Body of pancreas (tissue), 4 donors: ENCODE measurements around the gene RAPGEF4. TPM values are rescaled to one million over a fixed set of nuclear protein-coding genes. Genes with fewer than 3 reads are reported as not detected.
A peak's percentile ranks its signal among the peaks of the same experiment; 100 is the strongest.

Experiments used
- ATAC-seq: fragments of 150-250 bp; one replicate; pipeline ENCODE4 v1.9.1; 2016
- DNase-seq, 4 donors: peaks; one replicate each; pipeline ENCODE4 v3.0.0-alpha.2; 2019
- H3K27ac ChIP-seq, 4 donors: fragments of 200-600 bp; sonication (generic); 1 replicate in 3 of 4; 2 replicates in 1 of 4; pipeline versions ENCODE4 v1.5.1 to v1.6.1; 2016 to 2019; ENCODE audit warnings: mild to moderate bottlenecking in 1 of 4, mixed read lengths in 1 of 4, moderate library complexity in 1 of 4
- H3K27me3 ChIP-seq, 2 donors: fragments of 200-600 bp; sonication (generic); one replicate each; pipeline ENCODE4 v1.6.0; 2016; ENCODE audit warnings: mild to moderate bottlenecking in 1 of 2
- H3K36me3 ChIP-seq, 2 donors: fragments of 200-600 bp; sonication (generic); replicated peaks in 1 of 2; 2 replicates each; pipeline ENCODE4 v1.5.1; 2016; ENCODE audit warnings: low read depth in 2 of 2; ENCODE audit not compliant: insufficient read depth in 1 of 2
- H3K4me1 ChIP-seq: fragments of 200-600 bp; sonication (generic); one replicate; pipeline ENCODE4 v1.6.0; 2016
- H3K4me3 ChIP-seq, 2 donors: fragments of 200-600 bp; sonication (generic); 1 replicate in 1 of 2; 2 replicates in 1 of 2; pipeline ENCODE4 v1.5.1; 2016 to 2019
- H3K9me3 ChIP-seq, 3 donors: fragments of 200-600 bp; sonication (generic); 1 replicate in 2 of 3; 2 replicates in 1 of 3; pipeline ENCODE4 v1.5.1; 2016
- POLR2A ChIP-seq, 3 donors: fragments of 450-650 bp; IDR thresholded peaks; one replicate each; pipeline ENCODE4 v1.6.1; 2016; ENCODE audit warnings: antibody characterized with exemption in 3 of 3, mild to moderate bottlenecking in 2 of 3
- WGBS, 2 donors: methylation state at CpG; one replicate each; pipeline ENCODE4 v1.1.5; 2017; 5-methylcytosine and 5-hydroxymethylcytosine counted together
- intact Hi-C: fragments of 100-400 bp; cut with DNase I; formaldehyde crosslinking; loops from one replicate; pipeline ENCODE4 v1.15.1; 2023
- total RNA-seq, 2 donors: library from RNA; depleted of rRNA; stranded (reverse); fragments of >200 nt; gene quantifications; one replicate each; pipeline ENCODE4 v1.1.0, GENCODE V29; 2016
- TF ChIP-seq, protein P1 (sequence below), 7 experiments: fragments of 450-650 bp in 4 of 7; fragments of 200-600 bp in 3 of 7; sonication (generic) in 3 of 7; IDR thresholded peaks; one replicate each; pipeline ENCODE4 v1.5.1; 2016 to 2019; ENCODE audit warnings: antibody characterized with exemption in 7 of 7

Gene RAPGEF4
- total RNA-seq, 2 donors from 2014 or later, result 4.7 to 22.4 TPM

DNA sequence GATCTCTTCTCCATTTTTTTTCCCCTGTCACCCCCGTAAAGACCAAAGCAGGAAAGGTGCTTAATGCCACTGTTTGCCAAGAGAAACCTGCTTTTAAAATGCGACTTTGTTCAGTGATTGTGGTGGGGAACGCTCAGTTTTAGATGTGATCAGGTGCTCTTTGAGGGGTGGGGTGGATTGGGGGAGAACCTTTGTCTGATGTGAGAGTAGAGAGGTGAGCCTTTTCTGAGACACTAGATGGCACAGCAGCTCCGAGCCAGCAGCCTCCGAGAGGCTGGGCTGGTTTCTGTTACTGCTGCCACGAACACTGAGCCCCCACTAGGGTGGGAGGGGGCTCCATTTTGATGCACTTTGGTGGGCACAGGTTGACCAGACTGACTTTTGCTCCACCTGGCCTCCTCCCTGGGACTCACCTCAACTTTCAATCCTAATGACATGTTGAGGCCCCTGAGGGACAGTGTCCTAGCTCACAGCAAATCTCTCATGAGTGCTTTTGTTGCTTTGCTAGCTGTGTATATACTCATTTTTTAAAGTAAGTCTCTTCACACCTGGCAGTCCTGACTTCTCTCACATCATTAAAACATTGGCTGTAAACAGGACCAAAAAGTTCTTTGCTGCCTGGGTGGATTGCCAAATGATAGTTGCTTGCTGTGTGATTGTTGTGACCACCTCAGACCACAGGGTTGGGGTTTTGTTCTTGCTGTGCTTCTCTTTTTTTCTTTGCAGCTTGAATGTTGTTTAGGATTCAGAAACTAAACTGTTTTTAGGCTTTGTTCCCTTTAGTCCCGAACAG is 241.8 kb downstream of the RAPGEF4 start:
- TF ChIP-seq, protein P1, sequence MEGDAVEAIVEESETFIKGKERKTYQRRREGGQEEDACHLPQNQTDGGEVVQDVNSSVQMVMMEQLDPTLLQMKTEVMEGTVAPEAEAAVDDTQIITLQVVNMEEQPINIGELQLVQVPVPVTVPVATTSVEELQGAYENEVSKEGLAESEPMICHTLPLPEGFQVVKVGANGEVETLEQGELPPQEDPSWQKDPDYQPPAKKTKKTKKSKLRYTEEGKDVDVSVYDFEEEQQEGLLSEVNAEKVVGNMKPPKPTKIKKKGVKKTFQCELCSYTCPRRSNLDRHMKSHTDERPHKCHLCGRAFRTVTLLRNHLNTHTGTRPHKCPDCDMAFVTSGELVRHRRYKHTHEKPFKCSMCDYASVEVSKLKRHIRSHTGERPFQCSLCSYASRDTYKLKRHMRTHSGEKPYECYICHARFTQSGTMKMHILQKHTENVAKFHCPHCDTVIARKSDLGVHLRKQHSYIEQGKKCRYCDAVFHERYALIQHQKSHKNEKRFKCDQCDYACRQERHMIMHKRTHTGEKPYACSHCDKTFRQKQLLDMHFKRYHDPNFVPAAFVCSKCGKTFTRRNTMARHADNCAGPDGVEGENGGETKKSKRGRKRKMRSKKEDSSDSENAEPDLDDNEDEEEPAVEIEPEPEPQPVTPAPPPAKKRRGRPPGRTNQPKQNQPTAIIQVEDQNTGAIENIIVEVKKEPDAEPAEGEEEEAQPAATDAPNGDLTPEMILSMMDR (IDR thresholded peaks at IDR 0.05), result no peak
- TF ChIP-seq POLR2A (IDR thresholded peaks at IDR 0.05), result no peak
- no peaks in the 10 kb centered on the region for H3K4me1 ChIP-seq
- intact Hi-C loops, result no loop called here
- DNase-seq, result no peak
- WGBS, 2 donors, result 83 to 85% methylated on average over 7 of the region's 7 CpGs
- no peaks in the 10 kb centered on the region for H3K9me3 ChIP-seq
- H3K36me3 ChIP-seq, result no peaks in the 10 kb centered on the region
- ATAC-seq, result no peak
- H3K27me3 ChIP-seq, result no peaks in the 10 kb centered on the region
- no peak overlapping the region for H3K4me3 ChIP-seq
- no peak overlapping the region for H3K27ac ChIP-seq

DNA sequence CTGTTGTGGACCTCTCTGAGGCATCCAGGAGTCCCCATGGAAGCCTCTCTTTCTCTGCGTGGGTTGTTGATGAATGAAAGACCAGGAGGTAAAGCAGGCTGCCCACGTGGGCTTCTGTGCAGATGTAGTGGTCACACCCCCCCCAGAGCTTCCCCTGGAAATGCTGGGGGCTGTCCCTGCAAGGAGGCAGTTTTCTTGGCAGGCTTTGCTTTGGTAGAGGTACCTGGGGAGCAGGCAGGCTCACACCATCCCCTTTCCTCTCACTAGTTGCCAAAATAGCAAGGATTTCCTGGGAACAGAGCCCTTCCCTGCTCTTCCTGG is 242.4 kb downstream of the RAPGEF4 start:
- no peak for TF ChIP-seq POLR2A (IDR thresholded peaks at IDR 0.05)
- TF ChIP-seq, protein P1 (IDR thresholded peaks at IDR 0.05), result no peak
- Histone ChIP-seq H3K27me3 (no peaks in the 10 kb centered on the region), H3K27ac (no peak overlapping the region), H3K36me3 (no peaks in the 10 kb centered on the region), H3K4me1 (no peaks in the 10 kb centered on the region), H3K4me3 (no peak overlapping the region), H3K9me3 (no peaks in the 10 kb centered on the region)
- no peak for ATAC-seq
- DNase-seq, result no peak
- WGBS, 2 donors, result 55 to 56% methylated on average over 2 of the region's 2 CpGs
- intact Hi-C loops, result no loop called here

DNA sequence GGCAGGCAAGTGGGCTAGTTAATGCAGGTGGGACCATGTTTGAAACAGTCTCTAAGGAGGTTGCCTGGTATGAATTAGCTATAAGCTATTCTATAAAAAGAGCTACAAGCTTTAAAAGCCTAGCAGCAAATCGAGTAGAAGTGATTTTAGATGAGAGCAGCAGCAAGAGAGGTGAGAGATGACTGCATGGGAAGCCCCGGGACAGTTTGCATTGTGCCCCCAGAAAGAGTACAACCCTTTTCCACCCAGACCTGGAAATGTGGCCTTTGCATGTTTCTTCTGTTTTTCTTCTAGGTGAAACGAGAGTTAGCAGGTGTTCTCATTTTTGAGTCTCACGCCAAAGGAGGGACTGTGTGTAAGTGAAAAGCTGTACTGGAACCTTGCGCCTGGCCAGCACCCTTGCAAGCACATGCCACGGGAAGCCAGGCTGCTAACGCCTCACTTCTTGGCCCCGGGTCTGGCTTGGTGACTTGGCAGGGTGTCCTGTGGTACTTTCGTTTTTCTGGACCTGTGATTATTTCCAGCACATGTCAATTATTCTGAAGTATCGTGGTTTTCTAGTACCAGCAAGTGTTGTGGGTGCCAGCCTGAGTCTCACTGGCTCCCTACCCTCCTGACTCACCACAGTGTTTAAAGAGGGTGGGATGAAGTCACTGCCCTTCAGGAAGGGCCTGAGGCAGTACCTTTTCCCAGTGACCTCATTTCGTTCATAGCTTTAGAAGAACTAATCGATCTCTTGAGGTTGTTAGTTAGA is 249.7 kb downstream of the RAPGEF4 start:
- Histone ChIP-seq H3K27ac (peak overlapping the region; percentile 40 to 69 (median 66)), H3K36me3 (no peaks in the 10 kb centered on the region), H3K4me3 (no peak overlapping the region), H3K4me1 (peaks cover 14% of the 10 kb centered on the region), H3K9me3 (no peaks in the 10 kb centered on the region), H3K27me3 (no peaks in the 10 kb centered on the region)
- peak; percentile 53 to 73 (median 59) for DNase-seq
- TF ChIP-seq, protein P1 (IDR thresholded peaks at IDR 0.05), result no peak
- peak in 1 of 3 donors; percentile 12 for TF ChIP-seq POLR2A (IDR thresholded peaks at IDR 0.05)
- 15 to 26% methylated on average over 12 of the region's 12 CpGs for WGBS, 2 donors
- intact Hi-C loops, result no loop called here
- ATAC-seq, result peak; percentile 97

DNA sequence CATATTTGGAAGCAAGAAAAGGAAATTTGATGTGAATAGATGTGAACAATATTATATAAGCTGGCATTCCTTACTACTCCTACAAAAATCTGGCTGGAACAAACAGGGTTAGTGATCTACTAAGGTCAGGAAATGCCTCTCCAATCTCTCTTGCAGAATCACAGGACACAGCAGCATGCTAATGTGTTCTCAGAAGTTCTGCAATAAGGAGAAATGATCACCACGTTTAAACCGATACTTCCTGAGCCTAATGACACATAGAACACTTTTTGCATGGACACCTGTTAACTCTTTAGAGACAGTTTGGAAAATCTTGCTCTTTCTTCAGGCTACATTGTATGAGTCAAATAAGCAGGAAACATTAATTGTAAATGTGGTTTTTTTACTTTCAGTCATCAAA is 250.4 kb downstream of the RAPGEF4 start:
- Histone ChIP-seq H3K36me3 (peaks cover 0 to 2% of the 10 kb centered on the region in 2 donors), H3K4me1 (peaks cover 14% of the 10 kb centered on the region), H3K27ac (peak overlapping the region; percentile 40 to 69 (median 66)), H3K9me3 (no peaks in the 10 kb centered on the region), H3K27me3 (no peaks in the 10 kb centered on the region), H3K4me3 (no peak overlapping the region)
- DNase-seq (no peak), ATAC-seq (no peak)
- TF ChIP-seq, protein P1 (IDR thresholded peaks at IDR 0.05), result no peak
- TF ChIP-seq POLR2A (IDR thresholded peaks at IDR 0.05), result no peak
- intact Hi-C loops, result no loop called here
- WGBS, 2 donors, result 10 to 17% methylated on average over 2 of the region's 2 CpGs
